Measurements from ENCODE around the gene ROBO1.

DNA sequence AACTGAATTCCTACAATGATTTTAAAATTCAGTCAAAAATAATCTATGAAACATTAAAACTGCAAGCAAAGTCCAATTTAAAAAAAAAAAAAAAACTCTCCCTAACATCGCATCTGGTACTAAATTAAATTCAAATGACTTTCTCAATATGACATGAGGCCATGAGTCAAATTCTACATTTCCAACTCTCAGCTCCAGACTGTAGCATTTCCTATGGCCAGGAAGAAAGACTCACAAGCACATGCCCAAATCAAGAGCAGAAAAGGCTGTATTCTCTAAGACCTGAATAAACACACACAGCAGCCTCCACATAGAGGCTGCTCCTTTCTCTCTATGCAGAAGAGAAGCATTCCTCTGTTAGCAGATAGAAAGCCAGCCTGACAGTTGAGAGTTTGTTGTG, 729.2 kb downstream of the ROBO1 start:
- TF ChIP-seq POLR2A (IDR thresholded peaks at IDR 0.05; ENCODE audit: low read depth, low read length) (no peak), TAF1 (IDR thresholded peaks at IDR 0.05; ENCODE audit: borderline replicate concordance, low read depth, low read length) (no peak), POLR2AphosphoS5 (IDR thresholded peaks at IDR 0.05; ENCODE audit: low read depth, low read length) (no peak)

Data from GM12892 (cell line).